GM13976 (cell line): Measurements from ENCODE around the gene MEIS3.

ENCODE experiments used
- DNase-seq: peaks from one replicate; pipeline ENCODE4 v3.0.0; 2012; ENCODE audit warnings: low spot score
- in situ Hi-C: fragments of 300-500 bp; cut with MboI; formaldehyde crosslinking; loops from one replicate; pipeline ENCODE4 v1.12.0; 2022; ENCODE audit warnings: low sequenced_read_pairs, mixed read lengths, inconsistent platforms; ENCODE audit not compliant: unreplicated experiment
- TF ChIP-seq, protein P1 (sequence below): IDR thresholded peaks from 2 replicates; pipeline ENCODE4 v1.5.1; 2012; ENCODE audit warnings: borderline replicate concordance, mild to moderate bottlenecking; ENCODE audit not compliant: insufficient read depth; ENCODE audit errors: extremely low read depth, missing control alignments, control extremely low read depth

MEIS3 gene

DNA sequence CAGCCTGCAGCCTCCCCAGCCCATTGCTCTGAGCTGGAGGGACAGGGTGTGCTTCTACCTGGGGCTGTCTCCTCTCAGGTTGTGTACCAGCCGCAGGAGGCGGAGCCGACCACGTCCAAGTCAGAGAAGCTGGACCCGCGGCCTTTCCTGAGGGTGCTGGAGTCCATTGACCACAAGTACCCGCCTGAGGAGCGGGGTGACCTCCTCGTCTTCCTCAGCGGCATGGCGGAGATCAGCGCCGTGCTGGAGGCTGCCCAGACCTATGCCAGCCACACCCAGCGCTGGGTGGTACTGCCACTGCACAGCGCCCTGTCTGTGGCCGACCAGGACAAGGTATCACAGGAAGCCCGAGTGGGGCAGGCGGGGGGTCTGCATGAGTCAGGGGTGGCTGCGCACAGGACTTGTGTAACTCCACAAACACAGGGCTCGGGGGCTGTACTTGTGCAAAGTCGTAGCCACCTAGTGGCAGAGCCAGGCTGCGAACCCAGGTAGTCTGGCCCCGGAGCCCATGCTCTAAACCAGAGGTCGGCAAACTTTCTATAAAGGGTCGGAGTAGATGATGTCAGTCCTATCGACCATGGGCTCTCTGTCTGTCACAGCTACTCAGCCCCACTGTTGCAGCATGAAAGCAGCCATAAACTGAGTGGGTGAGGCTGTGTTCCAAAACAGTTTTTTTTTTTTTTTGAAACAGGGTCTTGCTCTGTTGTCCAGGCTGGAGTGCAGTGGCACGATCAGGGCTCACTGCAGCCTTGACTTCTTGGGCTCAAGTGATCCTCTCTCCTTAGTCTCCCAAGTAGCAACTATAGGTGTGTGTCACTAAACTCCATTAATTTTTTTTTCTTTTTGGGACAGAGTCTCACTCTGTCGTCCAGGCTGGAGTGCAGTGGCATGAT is 61.3 kb downstream of the MEIS3 start:
- in situ Hi-C loops, result no loop called here
- DNase-seq, result no peak
- TF ChIP-seq, protein P1, sequence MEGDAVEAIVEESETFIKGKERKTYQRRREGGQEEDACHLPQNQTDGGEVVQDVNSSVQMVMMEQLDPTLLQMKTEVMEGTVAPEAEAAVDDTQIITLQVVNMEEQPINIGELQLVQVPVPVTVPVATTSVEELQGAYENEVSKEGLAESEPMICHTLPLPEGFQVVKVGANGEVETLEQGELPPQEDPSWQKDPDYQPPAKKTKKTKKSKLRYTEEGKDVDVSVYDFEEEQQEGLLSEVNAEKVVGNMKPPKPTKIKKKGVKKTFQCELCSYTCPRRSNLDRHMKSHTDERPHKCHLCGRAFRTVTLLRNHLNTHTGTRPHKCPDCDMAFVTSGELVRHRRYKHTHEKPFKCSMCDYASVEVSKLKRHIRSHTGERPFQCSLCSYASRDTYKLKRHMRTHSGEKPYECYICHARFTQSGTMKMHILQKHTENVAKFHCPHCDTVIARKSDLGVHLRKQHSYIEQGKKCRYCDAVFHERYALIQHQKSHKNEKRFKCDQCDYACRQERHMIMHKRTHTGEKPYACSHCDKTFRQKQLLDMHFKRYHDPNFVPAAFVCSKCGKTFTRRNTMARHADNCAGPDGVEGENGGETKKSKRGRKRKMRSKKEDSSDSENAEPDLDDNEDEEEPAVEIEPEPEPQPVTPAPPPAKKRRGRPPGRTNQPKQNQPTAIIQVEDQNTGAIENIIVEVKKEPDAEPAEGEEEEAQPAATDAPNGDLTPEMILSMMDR, result no peak

DNA sequence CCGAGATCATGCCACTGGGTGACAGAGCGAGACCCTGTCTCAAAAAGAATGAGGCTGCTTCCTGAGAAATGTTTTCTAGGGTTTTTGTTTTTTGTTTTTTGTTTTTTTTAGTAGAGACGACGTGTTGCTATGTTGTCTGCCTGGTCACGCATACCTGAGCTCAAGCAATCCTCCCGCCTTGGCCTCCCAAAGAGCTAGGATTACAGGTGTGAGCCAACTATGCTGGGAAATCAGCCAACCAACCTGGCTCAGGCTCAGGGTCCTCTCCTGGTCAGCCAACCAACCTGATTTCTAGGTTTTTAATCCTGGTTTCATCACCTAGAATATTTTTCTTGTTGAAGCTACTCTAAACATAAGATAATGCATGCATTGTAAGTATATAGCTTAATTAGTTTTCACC is 62.4 kb downstream of the MEIS3 start:
- TF ChIP-seq, protein P1, result no peak
- DNase-seq, result no peak

DNA sequence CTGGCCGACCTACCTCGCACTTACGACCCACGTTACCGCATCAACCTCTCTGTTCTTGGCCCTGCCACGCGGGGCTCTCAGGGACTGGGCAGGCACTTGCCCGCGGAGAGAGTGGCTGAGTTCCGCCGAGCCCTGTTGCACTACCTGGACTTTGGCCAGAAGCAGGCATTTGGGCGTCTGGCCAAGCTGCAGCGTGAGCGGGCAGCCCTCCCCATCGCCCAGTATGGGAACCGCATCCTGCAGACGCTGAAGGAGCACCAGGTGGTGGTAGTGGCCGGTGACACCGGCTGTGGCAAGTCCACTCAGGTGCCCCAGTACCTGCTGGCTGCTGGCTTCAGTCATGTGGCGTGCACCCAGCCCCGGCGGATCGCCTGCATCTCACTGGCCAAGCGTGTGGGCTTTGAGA is 66.0 kb downstream of the MEIS3 start:
- TF ChIP-seq, protein P1, result no peak
- no peak for DNase-seq
- in situ Hi-C loops, result no loop called here

More for the DNA sequence above, 62.4 kb downstream of the MEIS3 start:
- in situ Hi-C loops, result no loop called here
